Smooth muscle cell (in vitro differentiated cells): ENCODE data around the gene HOXB1. TPM values are rescaled to one million over a fixed set of nuclear protein-coding genes. Genes with fewer than 3 reads are reported as not detected.

ENCODE experiments used
- DNase-seq: peaks from one replicate; lab custom pipeline; 2025; ENCODE audit not compliant: unreplicated experiment; lab: John Stamatoyannopoulos, UW
- H2AFZ ChIP-seq: fragments of 200-600 bp; sonication (generic); 2 replicates; pipeline ENCODE4 v1.6.0; 2016; ENCODE audit warnings: antibody characterized with exemption, low read depth, mild to moderate bottlenecking
- H3F3A ChIP-seq: fragments of 200-600 bp; sonication (generic); 2 replicates; pipeline ENCODE4 v1.6.0; 2017; ENCODE audit warnings: antibody characterized with exemption, low read depth
- H3K27ac ChIP-seq: fragments of 200-600 bp; sonication (generic); 2 replicates; pipeline ENCODE4 v1.5.1; 2016; ENCODE audit warnings: low read depth, mild to moderate bottlenecking
- H3K27me3 ChIP-seq: fragments of 200-600 bp; sonication (generic); 2 replicates; pipeline ENCODE4 v1.6.1; 2016; ENCODE audit warnings: low read depth, mild to moderate bottlenecking
- H3K36me3 ChIP-seq: fragments of 200-600 bp; sonication (generic); 2 replicates; pipeline ENCODE4 v1.5.1; 2016; ENCODE audit warnings: low read depth
- H3K4me1 ChIP-seq: fragments of 200-600 bp; sonication (generic); 2 replicates; pipeline ENCODE4 v1.5.1; 2016; ENCODE audit warnings: low read depth
- H3K4me2 ChIP-seq: fragments of 200-600 bp; sonication (generic); 2 replicates; pipeline ENCODE4 v1.6.0; 2016; ENCODE audit warnings: mild to moderate bottlenecking
- H3K4me3 ChIP-seq: fragments of 200-600 bp; sonication (generic); 2 replicates; pipeline ENCODE4 v1.5.1; 2016; ENCODE audit warnings: mild to moderate bottlenecking
- H3K79me2 ChIP-seq: fragments of 200-600 bp; sonication (generic); 2 replicates; pipeline ENCODE4 v1.6.0; 2016; ENCODE audit warnings: low read depth, mild to moderate bottlenecking
- H3K9ac ChIP-seq: fragments of 200-600 bp; sonication (generic); 2 replicates; pipeline ENCODE4 v1.6.0; 2016; ENCODE audit warnings: low read depth
- H3K9me3 ChIP-seq: fragments of 200-600 bp; sonication (generic); replicated peaks from 2 replicates; pipeline ENCODE4 v1.5.1; 2016; ENCODE audit warnings: low read depth
- H4K20me1 ChIP-seq: fragments of 200-600 bp; sonication (generic); 2 replicates; pipeline ENCODE4 v1.6.0; 2016; ENCODE audit warnings: low read depth
- CTCF ChIP-seq: fragments of 200-600 bp; sonication (generic); IDR thresholded peaks from 2 replicates; pipeline ENCODE4 v1.5.1; 2017; ENCODE audit warnings: borderline replicate concordance, mild to moderate bottlenecking, antibody characterized with exemption; ENCODE audit not compliant: insufficient read depth, poor library complexity, severe bottlenecking
- WGBS: methylation state at CpG from one replicate; pipeline ENCODE4 v1.1.7; 2016; ENCODE audit warnings: low lambda C conversion rate; 5-methylcytosine and 5-hydroxymethylcytosine counted together
- polyA plus RNA-seq: library from polyadenylated mRNA; unstranded; fragments of >200 nt; fragmentation: Nextera tagmentation; extraction: Ambion mirVana; gene quantifications from 2 replicates; pipeline ENCODE4 v1.2.1, GENCODE V29; 2016
- total RNA-seq: library from RNA; depleted of rRNA; stranded (reverse); fragments of >200 nt; gene quantifications from 2 replicates; pipeline ENCODE4 v1.2.3, GENCODE V29; 2014

HOXB1 gene
- total and polyA plus RNA-seq, 2 experiments from 2014 or later = not detected

GRCh38 chr17:48499735-48500434 is 30.9 kb downstream of the HOXB1 start:
- no peak for TF ChIP-seq CTCF
- Histone ChIP-seq H4K20me1 (no peaks in the 10 kb centered on the region), H3K36me3 (no peaks in the 10 kb centered on the region), H3F3A (peaks cover 56% of the 10 kb centered on the region), H2AFZ (no peak overlapping the region), H3K9ac (peak overlapping the region; percentile 30), H3K27ac (peak overlapping the region; percentile 92), H3K4me3 (no peak overlapping the region), H3K79me2 (no peaks in the 10 kb centered on the region), H3K4me1 (peaks cover 25% of the 10 kb centered on the region), H3K9me3 (no peaks in the 10 kb centered on the region), H3K27me3 (no peaks in the 10 kb centered on the region), H3K4me2 (peak overlapping the region; percentile 61)
- WGBS = 48% methylated on average over 5 of the region's 5 CpGs
- no peak for DNase-seq

DNA sequence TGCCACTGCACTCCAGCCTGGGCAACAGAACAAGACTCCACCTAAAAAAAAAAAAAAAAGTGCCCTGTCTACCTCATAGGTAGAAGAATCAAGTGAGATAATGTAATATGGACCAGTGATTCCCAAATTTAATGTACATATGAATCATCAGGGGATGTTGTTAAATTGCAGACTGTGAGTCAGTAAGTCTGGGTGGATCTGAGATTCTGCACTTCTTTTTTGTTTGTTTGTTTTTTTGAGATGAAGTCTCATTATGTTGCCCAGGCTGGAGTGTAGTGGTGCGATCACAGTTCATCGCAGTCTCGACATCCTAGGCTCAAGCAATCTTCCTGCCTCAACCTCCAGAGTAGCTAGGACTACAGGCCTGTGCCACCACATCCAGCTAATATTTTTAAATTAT is 31.6 kb downstream of the HOXB1 start:
- H3K9me3 ChIP-seq = no peaks in the 10 kb centered on the region
- H3K27ac ChIP-seq = peak overlapping the region; percentile 92
- H3F3A ChIP-seq = peaks cover 52% of the 10 kb centered on the region
- no peaks in the 10 kb centered on the region for H3K36me3 ChIP-seq
- no peaks in the 10 kb centered on the region for H4K20me1 ChIP-seq
- no peak for TF ChIP-seq CTCF
- DNase-seq = no peak
- 23% methylated on average over 3 of the region's 3 CpGs for WGBS
- peak overlapping the region; percentile 61 for H3K4me2 ChIP-seq
- no peaks in the 10 kb centered on the region for H3K27me3 ChIP-seq
- H3K9ac ChIP-seq = no peak overlapping the region
- H3K79me2 ChIP-seq = no peaks in the 10 kb centered on the region
- H2AFZ ChIP-seq = no peak overlapping the region
- no peak overlapping the region for H3K4me3 ChIP-seq
- H3K4me1 ChIP-seq = peaks cover 25% of the 10 kb centered on the region

DNA sequence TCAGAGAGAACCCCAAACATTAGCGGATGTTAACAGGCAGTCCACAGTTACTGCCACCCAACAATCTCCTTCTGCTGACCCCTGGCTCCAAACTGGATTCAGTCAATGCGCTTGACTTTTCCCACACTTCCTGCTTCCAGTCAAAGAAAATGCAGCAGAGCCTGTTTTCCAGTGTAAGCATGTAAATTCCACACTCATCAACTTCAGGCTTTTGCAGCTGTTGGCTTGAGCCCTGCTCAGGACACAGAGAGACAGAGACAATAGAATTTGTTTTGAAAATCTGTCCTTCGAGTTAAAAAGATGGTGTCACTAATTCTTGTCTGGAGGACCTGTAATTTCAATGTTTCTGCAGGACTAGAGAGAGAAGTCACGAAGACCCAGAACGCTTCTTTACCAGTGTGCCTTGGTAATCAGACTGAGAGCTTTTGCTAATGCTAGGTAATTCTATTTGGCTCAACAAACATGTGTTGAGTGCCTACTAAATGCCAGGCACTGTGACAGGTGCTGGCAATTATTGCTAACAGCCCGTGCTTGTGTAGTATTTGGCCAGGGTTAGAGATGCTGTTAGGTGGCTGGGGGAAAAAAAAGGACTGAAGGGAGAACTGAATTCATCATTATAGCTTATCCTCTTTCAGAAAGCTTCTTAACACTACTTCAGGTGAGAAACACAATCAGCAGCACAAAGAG is 32.5 kb downstream of the HOXB1 start:
- H3K9ac ChIP-seq = peak overlapping the region; percentile 60
- H3K27me3 ChIP-seq = no peaks in the 10 kb centered on the region
- H3K79me2 ChIP-seq = no peaks in the 10 kb centered on the region
- H3K27ac ChIP-seq = peak overlapping the region; percentile 92
- no peak for DNase-seq
- H2AFZ ChIP-seq = no peak overlapping the region
- peak overlapping the region; percentile 60 for H3K4me2 ChIP-seq
- peaks cover 25% of the 10 kb centered on the region for H3K4me1 ChIP-seq
- H4K20me1 ChIP-seq = no peaks in the 10 kb centered on the region
- peaks cover 52% of the 10 kb centered on the region for H3F3A ChIP-seq
- H3K36me3 ChIP-seq = no peaks in the 10 kb centered on the region
- no peaks in the 10 kb centered on the region for H3K9me3 ChIP-seq
- H3K4me3 ChIP-seq = no peak overlapping the region
- 34% methylated on average over 6 of the region's 6 CpGs for WGBS
- TF ChIP-seq CTCF = no peak
